Measurements from ENCODE around the gene NFAT5. TPM values are rescaled to one million over a fixed set of nuclear protein-coding genes. Genes with fewer than 3 reads are reported as not detected.

NFAT5 gene
- total and polyA plus RNA-seq, 5 donors = 6.9 to 28.5 (median 19.8) TPM

DNA sequence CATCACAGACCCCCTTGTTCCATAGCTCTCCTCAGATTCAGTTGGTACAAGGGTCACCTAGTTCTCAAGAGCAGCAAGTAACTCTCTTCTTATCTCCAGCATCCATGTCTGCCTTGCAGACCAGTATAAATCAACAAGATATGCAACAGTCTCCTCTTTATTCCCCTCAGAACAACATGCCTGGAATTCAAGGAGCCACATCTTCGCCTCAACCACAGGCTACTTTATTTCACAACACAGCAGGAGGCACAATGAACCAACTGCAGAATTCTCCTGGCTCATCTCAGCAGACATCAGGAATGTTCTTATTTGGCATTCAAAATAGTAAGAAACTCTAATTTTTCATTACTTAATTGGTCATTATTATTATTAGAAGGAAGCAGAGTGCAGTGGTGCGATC, 128.2 kb downstream of the NFAT5 start:
- Histone ChIP-seq H3K4me1 (ENCODE audit: control insufficient read depth, insufficient read depth, low read length) (no peaks in the 10 kb centered on the region), H3K27me3 (ENCODE audit: control insufficient read depth, insufficient read depth) (no peaks in the 10 kb centered on the region), H3K9me3 (ENCODE audit: control insufficient read depth, low read length) (no peaks in the 10 kb centered on the region), H3K4me3 (ENCODE audit: low read length) (no peak overlapping the region), H3K27ac (ENCODE audit: low read length) (no peak overlapping the region)
- ATAC-seq (no peak), DNase-seq (no peak)
- intact Hi-C loops (cut with DNase I) = no loop called here
- WGBS = 97% methylated on average over 2 of the region's 2 CpGs

DNA sequence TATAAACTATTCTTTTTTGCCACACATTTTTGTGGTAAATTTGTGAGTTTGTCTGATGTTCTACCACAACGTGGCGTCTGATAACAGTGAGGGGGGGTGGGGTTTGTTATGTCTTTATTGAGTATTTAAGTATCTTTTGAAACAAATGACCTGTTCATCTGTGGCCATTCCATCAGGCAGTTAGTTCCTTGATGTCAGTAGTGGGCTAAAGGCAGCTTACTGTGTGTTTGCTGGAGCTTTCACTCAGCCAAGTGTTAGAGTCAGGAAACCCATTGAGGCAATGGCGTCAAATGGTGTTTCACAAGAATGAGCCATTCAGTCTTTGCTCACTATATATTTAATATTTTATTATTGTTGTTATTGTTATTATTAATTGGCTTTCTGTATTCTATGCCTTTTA, 132.6 kb downstream of the NFAT5 start:
- no peak for DNase-seq
- WGBS = 90% methylated on average over 3 of the region's 3 CpGs
- Histone ChIP-seq H3K27ac (ENCODE audit: low read length) (no peak overlapping the region), H3K4me1 (ENCODE audit: control insufficient read depth, insufficient read depth, low read length) (no peaks in the 10 kb centered on the region), H3K9me3 (ENCODE audit: control insufficient read depth, low read length) (no peaks in the 10 kb centered on the region), H3K27me3 (ENCODE audit: control insufficient read depth, insufficient read depth) (no peaks in the 10 kb centered on the region), H3K4me3 (ENCODE audit: low read length) (no peak overlapping the region)
- no peak for ATAC-seq
- intact Hi-C loops (cut with DNase I) = no loop called here

DNA sequence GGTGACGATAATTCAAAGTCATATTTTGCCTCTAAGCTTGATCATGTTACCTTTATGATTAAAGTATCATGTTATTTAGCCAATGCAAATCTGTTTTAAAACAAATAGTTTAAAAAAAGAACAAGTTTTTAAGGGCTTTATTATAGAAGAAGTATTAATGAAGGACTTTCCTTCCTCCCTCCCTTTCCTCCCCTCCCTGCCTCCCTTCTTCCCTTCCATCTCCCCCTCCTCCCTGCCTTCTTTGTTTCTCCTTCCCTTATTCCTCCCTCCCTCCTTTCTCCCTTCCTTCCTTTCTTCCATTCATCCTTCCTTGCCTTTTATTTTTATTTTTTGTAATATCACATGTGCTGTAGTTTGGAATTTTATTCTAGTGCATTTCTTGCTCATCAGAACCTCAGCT, 134.1 kb downstream of the NFAT5 start:
- H3K4me1 ChIP-seq (ENCODE audit: control insufficient read depth, insufficient read depth, low read length) = no peaks in the 10 kb centered on the region
- H3K27ac ChIP-seq (ENCODE audit: low read length) = no peak overlapping the region
- no peak for DNase-seq
- intact Hi-C loops (cut with DNase I) = no loop called here
- no peak overlapping the region for H3K4me3 ChIP-seq (ENCODE audit: low read length)
- no peaks in the 10 kb centered on the region for H3K9me3 ChIP-seq (ENCODE audit: control insufficient read depth, low read length)
- ATAC-seq = no peak
- H3K27me3 ChIP-seq (ENCODE audit: control insufficient read depth, insufficient read depth) = no peaks in the 10 kb centered on the region
- 74% methylated on average over 1 of the region's 1 CpG for WGBS

DNA sequence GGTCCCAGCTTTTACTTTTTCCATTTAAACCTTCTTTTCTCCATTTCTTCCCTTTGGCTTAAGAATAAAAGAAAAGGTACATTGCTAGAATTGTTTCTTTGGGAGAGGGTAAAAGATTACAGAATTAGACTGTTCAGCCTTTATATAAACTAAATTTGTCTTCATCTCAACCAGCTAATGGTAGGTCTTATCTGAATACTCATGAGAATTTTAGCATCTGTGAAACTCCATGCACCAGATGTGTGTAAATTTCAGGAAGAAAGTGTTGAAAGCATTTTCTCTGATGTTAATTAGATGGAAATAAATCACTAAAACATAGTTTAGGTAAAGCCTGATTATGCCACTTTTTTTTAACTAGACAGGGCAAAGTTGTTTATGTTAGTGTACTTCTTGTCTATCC, 135.7 kb downstream of the NFAT5 start:
- intact Hi-C loops (cut with DNase I) = no loop called here
- H3K27me3 ChIP-seq (ENCODE audit: control insufficient read depth, insufficient read depth) = no peaks in the 10 kb centered on the region
- no peaks in the 10 kb centered on the region for H3K4me1 ChIP-seq (ENCODE audit: control insufficient read depth, insufficient read depth, low read length)
- DNase-seq (no peak), ATAC-seq (no peak)
- no peaks in the 10 kb centered on the region for H3K9me3 ChIP-seq (ENCODE audit: control insufficient read depth, low read length)
- H3K4me3 ChIP-seq (ENCODE audit: low read length) = no peak overlapping the region
- no peak overlapping the region for H3K27ac ChIP-seq (ENCODE audit: low read length)

DNA sequence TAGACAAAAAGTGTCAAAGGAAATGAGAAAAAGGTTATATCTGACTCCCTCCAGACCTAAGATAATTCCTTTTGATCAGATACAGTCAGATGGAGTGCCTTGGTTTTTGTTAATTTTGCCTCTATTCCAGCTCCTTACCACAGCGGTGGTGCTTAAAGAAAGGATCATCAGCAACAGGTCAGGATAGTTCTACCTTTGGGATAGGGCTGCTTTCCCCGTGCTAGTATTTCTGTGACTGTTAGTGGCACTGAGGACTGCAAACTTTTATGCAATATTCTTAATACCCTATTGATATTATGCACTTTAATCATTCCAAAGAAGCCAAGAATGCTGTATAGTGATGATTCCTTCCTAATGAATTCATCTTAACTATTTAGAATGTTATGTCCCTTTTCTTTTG, 136.1 kb downstream of the NFAT5 start:
- 90% methylated on average over 2 of the region's 2 CpGs for WGBS
- Histone ChIP-seq H3K27me3 (ENCODE audit: control insufficient read depth, insufficient read depth) (no peaks in the 10 kb centered on the region), H3K9me3 (ENCODE audit: control insufficient read depth, low read length) (no peaks in the 10 kb centered on the region), H3K4me3 (ENCODE audit: low read length) (no peak overlapping the region), H3K27ac (ENCODE audit: low read length) (no peak overlapping the region), H3K4me1 (ENCODE audit: control insufficient read depth, insufficient read depth, low read length) (no peaks in the 10 kb centered on the region)
- DNase-seq = no peak
- ATAC-seq = no peak
- intact Hi-C loops (cut with DNase I) = no loop called here

DNA sequence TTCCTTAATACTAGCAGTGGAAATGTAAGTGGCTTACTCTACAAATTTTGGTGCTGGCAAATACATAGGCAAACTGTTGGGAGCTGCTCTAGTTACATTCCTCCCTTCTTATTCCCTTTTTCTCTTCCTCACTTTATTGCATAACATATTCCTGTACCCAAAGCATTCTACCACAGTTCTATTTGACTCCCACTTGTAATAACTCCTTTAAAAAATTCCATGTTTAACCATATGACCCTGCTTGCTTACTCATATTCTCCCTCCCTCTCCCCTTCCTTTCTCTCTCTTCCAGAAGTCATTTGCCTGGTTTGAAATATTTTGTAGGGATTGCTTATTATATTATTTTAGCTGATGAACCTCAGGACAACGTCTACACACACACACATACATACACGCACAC, 137.9 kb downstream of the NFAT5 start:
- Histone ChIP-seq H3K4me1 (ENCODE audit: control insufficient read depth, insufficient read depth, low read length) (no peaks in the 10 kb centered on the region), H3K27me3 (ENCODE audit: control insufficient read depth, insufficient read depth) (no peaks in the 10 kb centered on the region), H3K9me3 (ENCODE audit: control insufficient read depth, low read length) (no peaks in the 10 kb centered on the region), H3K27ac (ENCODE audit: low read length) (no peak overlapping the region), H3K4me3 (ENCODE audit: low read length) (no peak overlapping the region)
- DNase-seq (no peak), ATAC-seq (no peak)
- intact Hi-C loops (cut with DNase I) = no loop called here
- WGBS = 88% methylated on average over 2 of the region's 2 CpGs

DNA sequence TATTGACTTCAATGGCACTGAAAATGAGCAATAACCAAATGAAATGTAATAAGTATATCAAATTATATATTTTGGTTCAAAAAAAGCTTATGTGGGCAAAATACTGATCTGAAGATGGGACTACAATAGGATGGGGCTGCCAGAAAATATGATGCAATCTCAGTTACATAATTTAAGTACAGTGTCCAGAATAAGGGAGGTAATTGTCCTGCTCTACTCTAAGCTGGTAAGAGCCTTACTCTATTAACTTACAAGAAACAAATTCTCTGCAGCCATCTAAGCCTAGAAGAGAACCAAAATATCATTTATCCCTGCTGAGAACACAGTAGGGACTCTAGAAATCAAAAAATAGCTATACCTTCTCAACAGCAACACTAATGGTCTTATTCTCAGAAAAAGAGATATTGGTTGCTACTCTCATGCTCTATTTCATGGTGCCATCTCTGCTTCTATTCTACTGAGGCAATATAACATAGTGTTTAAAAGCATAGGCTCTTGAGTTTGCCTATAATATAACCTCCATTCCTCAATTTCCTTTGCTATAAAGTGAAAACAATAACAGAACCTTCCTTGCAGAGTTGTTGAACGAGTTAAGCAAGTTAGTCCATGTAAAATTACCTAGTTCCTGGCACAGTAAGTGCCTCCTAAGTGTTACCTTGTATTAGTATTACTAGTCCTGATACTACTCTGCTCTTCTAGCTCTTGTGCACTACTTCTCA, 140.6 kb downstream of the NFAT5 start:
- H3K4me1 ChIP-seq (ENCODE audit: control insufficient read depth, insufficient read depth, low read length) = no peaks in the 10 kb centered on the region
- ATAC-seq (peak in 1 of 2 donors; percentile 63), DNase-seq (no peak)
- H3K4me3 ChIP-seq (ENCODE audit: low read length) = no peak overlapping the region
- intact Hi-C loops (cut with DNase I) = no loop called here
- no peaks in the 10 kb centered on the region for H3K27me3 ChIP-seq (ENCODE audit: control insufficient read depth, insufficient read depth)
- no peak overlapping the region for H3K27ac ChIP-seq (ENCODE audit: low read length)
- H3K9me3 ChIP-seq (ENCODE audit: control insufficient read depth, low read length) = no peaks in the 10 kb centered on the region
- WGBS = 85% methylated on average over 1 of the region's 1 CpG

DNA sequence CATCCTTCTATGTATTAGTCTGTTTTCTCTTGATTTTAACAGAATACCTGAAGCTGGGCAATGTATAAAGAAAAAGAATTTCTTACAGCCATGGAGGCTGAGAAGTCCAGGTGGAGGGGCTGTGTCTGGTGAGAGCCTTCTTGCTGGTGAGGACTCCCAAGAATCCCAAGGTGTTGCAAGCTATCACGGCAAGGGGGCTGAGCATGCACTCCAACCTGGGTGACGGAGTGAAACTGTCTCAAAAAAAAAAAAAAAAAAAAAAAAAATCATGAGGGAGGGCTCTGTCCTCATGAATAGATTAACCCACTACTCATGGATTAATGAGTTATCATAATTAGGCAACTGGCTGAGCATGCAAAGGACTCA, 141.2 kb downstream of the NFAT5 start:
- intact Hi-C loops (cut with DNase I) = no loop called here
- Histone ChIP-seq H3K4me3 (ENCODE audit: low read length) (no peak overlapping the region), H3K27ac (ENCODE audit: low read length) (no peak overlapping the region), H3K9me3 (ENCODE audit: control insufficient read depth, low read length) (no peaks in the 10 kb centered on the region), H3K4me1 (ENCODE audit: control insufficient read depth, insufficient read depth, low read length) (no peaks in the 10 kb centered on the region), H3K27me3 (ENCODE audit: control insufficient read depth, insufficient read depth) (no peaks in the 10 kb centered on the region)
- DNase-seq (no peak), ATAC-seq (no peak)
- WGBS = 87% methylated on average over 2 of the region's 2 CpGs

DNA sequence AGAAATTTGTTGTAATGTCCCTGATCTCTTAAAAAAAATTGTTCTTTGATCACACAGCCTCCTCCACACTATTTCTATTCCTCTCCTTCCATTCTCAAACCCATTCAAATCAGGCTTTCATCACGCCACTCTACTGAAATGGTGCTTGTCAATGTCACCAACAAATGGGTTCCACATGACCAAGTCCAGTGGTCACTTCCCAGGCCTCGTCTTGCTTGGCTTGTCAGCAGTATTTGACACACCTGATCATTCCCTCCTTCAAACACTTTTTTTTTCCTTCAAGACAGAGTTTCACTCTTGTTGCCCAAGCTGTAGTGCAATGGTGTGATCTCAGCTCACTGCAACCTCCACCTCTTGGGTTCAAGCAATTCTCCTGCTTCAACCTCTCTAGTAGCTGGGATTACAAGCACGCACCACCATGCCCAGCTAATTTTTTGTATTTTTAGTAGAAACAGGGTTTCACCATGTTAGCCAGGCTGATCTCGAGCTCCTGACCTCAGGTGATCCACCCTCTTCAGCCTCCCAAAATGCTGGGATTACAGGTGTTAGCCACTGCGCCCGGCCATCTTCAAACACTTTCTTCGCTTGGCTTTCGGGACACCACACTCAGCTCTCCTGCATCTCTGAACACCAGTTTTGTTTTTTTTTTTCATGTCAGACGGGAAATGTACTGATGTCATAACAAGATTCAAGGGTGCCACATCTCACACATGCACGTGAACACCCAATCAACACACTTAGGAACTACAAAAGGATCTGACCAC, 142.3 kb downstream of the NFAT5 start:
- H3K4me1 ChIP-seq (ENCODE audit: control insufficient read depth, insufficient read depth, low read length) = no peaks in the 10 kb centered on the region
- no peaks in the 10 kb centered on the region for H3K9me3 ChIP-seq (ENCODE audit: control insufficient read depth, low read length)
- no peaks in the 10 kb centered on the region for H3K27me3 ChIP-seq (ENCODE audit: control insufficient read depth, insufficient read depth)
- ATAC-seq (no peak), DNase-seq (no peak)
- WGBS = 82% methylated on average over 10 of the region's 10 CpGs
- H3K4me3 ChIP-seq (ENCODE audit: low read length) = no peak overlapping the region
- H3K27ac ChIP-seq (ENCODE audit: low read length) = no peak overlapping the region
- intact Hi-C loops (cut with DNase I) = loop anchor here in 2 of 4 donors (2.0 kb wide), 1 partner anchor 47 kb away; the partner anchor contains the start of gene NOB1 (in 2 of the 2)

DNA sequence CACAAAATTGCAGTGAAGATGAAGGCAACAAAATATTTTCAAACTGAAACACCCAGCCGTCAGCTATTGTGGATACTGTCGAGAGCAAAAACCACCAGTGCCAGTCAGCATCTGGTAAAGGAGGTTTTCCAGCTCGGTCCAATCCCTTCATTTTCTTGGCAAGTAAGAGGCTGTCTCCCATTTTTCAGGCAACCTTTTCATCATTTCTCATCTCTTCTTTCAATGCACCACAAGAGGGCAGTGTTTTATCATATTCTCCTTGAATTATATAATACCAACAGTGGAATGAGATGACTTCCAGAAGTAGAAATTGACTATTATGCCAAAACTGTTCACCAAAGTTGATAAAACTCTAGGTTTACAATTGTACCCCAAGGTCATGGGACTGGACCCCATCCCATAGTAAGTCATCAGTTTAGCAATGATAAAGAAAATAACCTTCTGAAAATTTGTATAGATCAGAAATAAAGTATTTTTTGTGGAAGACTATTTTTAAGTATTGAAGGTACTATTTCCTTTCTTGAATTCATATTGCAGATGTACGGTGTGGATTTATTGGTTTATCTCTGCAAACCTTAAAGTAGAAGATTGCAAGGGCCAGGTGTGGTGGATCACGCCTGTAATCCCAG, 143.8 kb downstream of the NFAT5 start:
- 44% methylated on average over 5 of the region's 5 CpGs for WGBS
- H3K27me3 ChIP-seq (ENCODE audit: control insufficient read depth, insufficient read depth) = no peaks in the 10 kb centered on the region
- DNase-seq (no peak), ATAC-seq (peak; percentile 36 to 53)
- H3K9me3 ChIP-seq (ENCODE audit: control insufficient read depth, low read length) = no peaks in the 10 kb centered on the region
- H3K4me3 ChIP-seq (ENCODE audit: low read length) = no peak overlapping the region
- H3K4me1 ChIP-seq (ENCODE audit: control insufficient read depth, insufficient read depth, low read length) = no peaks in the 10 kb centered on the region
- intact Hi-C loops (cut with DNase I) = loop anchor here in 3 of 4 donors (2.0 to 5.0 kb wide), 2 partner anchors 43 to 45 kb away; partner anchors contain the start of gene NOB1 (in 3 of the 3)
- H3K27ac ChIP-seq (ENCODE audit: low read length) = no peak overlapping the region

DNA sequence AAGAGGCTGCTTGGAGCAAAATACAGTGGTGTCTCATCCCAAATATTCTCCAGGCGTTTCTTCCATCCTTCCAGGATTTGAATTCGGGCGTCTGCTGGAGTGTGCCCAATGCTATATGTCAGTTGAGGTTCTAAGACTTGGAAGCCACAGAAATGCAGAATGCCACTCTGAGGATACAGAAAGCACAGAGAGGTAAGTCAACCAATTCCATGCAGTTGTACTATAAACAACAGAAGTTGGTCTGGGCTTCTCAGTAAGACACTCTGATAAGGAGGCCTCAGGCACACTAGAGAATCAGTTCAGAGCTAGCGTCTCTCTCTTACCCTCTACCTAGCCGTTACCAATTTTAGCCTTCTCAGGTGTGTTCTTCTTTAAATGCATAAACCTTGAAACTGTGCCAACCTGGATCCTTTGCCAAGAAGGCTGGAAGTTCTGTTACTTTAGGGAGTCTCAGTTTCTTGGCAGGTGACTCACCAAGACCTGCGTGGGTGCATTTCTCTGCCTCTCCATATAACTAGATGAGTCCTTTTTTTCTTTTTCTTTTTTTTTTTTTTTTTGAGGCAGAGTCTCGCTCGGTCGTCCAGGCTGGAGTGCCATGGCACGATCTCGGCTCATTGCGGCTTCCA, 145.5 kb downstream of the NFAT5 start:
- DNase-seq = no peak
- intact Hi-C loops (cut with DNase I) = loop anchor here in 1 of 4 donors (5.0 kb wide), 1 partner anchor 41 kb away; the partner anchor contains the start of gene NOB1
- Histone ChIP-seq H3K27me3 (ENCODE audit: control insufficient read depth, insufficient read depth) (no peaks in the 10 kb centered on the region), H3K27ac (ENCODE audit: low read length) (no peak overlapping the region), H3K4me3 (ENCODE audit: low read length) (no peak overlapping the region), H3K4me1 (ENCODE audit: control insufficient read depth, insufficient read depth, low read length) (no peaks in the 10 kb centered on the region), H3K9me3 (ENCODE audit: control insufficient read depth, low read length) (no peaks in the 10 kb centered on the region)
- ATAC-seq = peak in 1 of 2 donors; percentile 13
- 88% methylated on average over 12 of the region's 12 CpGs for WGBS
